Heart right ventricle (tissue), 16 donors: ENCODE results near the gene IFT172. TPM values are rescaled to one million over a fixed set of nuclear protein-coding genes. Genes with fewer than 3 reads are reported as not detected.

Source experiments
- ATAC-seq, 8 donors: fragments of 200-7000 bp; cut with Tn5 transposase; one replicate each; pipeline ENCODE4 v1.9.1; 2020; ENCODE audit warnings: mild to moderate bottlenecking in 8 of 8, moderate library complexity in 8 of 8, moderate number of reproducible peaks in 1 of 8
- DNase-seq, 2 donors: peaks; one replicate each; pipeline ENCODE4 v3.0.0-alpha.2; 2020
- H3K27ac ChIP-seq, 10 donors: fragments of 200-600 bp; sonication (generic) in 2 of 10; one replicate each; pipeline versions ENCODE4 v1.5.0 to v1.8.0; 2020 to 2022; ENCODE audit warnings: mild to moderate bottlenecking in 3 of 10
- H3K27me3 ChIP-seq, 7 donors: fragments of 200-600 bp; one replicate each; pipeline ENCODE4 v1.8.0; 2021 to 2022; ENCODE audit warnings: mild to moderate bottlenecking in 2 of 7
- H3K36me3 ChIP-seq, 9 donors: fragments of 200-600 bp; sonication (generic) in 1 of 9; one replicate each; pipeline versions ENCODE4 v1.5.0 to v1.8.0; 2020 to 2022; ENCODE audit warnings: mild to moderate bottlenecking in 2 of 9
- H3K4me1 ChIP-seq, 9 donors: fragments of 200-600 bp; sonication (generic) in 1 of 9; one replicate each; pipeline versions ENCODE4 v1.5.0 to v1.8.0; 2020 to 2022; ENCODE audit warnings: mild to moderate bottlenecking in 4 of 9
- H3K4me3 ChIP-seq, 10 donors: fragments of 200-600 bp; sonication (generic) in 2 of 10; one replicate each; pipeline versions ENCODE4 v1.5.0 to v1.8.0; 2020 to 2022; ENCODE audit warnings: mild to moderate bottlenecking in 7 of 10, moderate library complexity in 2 of 10
- H3K9me3 ChIP-seq, 11 donors: fragments of 200-600 bp in 10 of 11; sonication (generic) in 2 of 11; one replicate each; pipeline versions ENCODE4 v1.5.0 to v1.8.0; 2013 to 2022; ENCODE audit warnings: mild to moderate bottlenecking in 2 of 11, control low read depth in 1 of 11, moderate library complexity in 1 of 11
- CTCF ChIP-seq, 9 donors: fragments of 200-600 bp; sonication (generic) in 2 of 9; IDR thresholded peaks; one replicate each; pipeline versions ENCODE4 v1.5.0 to v1.8.0; 2021 to 2022; ENCODE audit warnings: antibody characterized with exemption in 9 of 9, mild to moderate bottlenecking in 5 of 9, moderate library complexity in 1 of 9
- WGBS, 2 donors: extraction: QIAGEN DNeasy Blood & Tissue Kit; methylation state at CpG; one replicate each; pipeline ENCODE4 v1.1.7; 2013; ENCODE audit warnings: inconsistent platforms in 1 of 2; 5-methylcytosine and 5-hydroxymethylcytosine counted together
- intact Hi-C, 10 donors: fragments of 100-400 bp; cut with DNase I; formaldehyde crosslinking; loops; one replicate each; pipeline versions ENCODE4 v1.11.1 to v1.14.2; 2022
- polyA plus RNA-seq, 2 donors: library from polyadenylated mRNA; stranded (reverse); fragments of 200-250 nt; gene quantifications; one replicate each; pipeline ENCODE4 v1.2.3, GENCODE V29; 2013
- total RNA-seq, 10 donors: library from RNA; stranded (reverse); fragmentation: NEBNext Ultra II Directional in 3 of 10; extraction: Animal tissue kit (Norgen Biotek cat#: 25700) in 3 of 10; gene quantifications; one replicate each; pipeline versions ENCODE4 v1.2.1 to v1.2.4, GENCODE V29; 2021 to 2023
- donor health status: Arrhythmogenic right ventricular cardiomyopathy.
- donor health status: ischemic (EF 13 %, LVEDD 7.1; RV severe dilation, severe dysfunction).
- donor health status: healthy with polysubstance abuse.
- donor health status: DM: no; HTN: yes; CAD: no.
- donor health status: DM: no; HTN: no; CAD: no.
- donor health status: ischemic (EF 25% LVEDD 6.9; RV normal size, moderate dysfunction).
- donor health status: ischemic (EF 25% LVEDD 5.7; RV mildly dilated, moderate dysfunction).
- donor health status: healthy.
- donor health status: DM: yes; HTN: yes; CAD: no.
- donor health status: Ischemic cardiomyopathy.
- donor health status: ischemic (EF 35%, LVEDD 5.7; RV mildly dilated, moderate dysfunction).
- donor health status: nonischemic (EF 11% LVEDD 7.7; RV severe dilation, severe dysfunction).
- donor health status: DM: yes; HTN: yes; CAD: no.
- donor health status: PGD.
- donor health status: ischemic (EF 29% LVEDD 5.4; RV normal size, mild dysfunction).
- donor health status: nonischemic (EF 23%, LVEDD 6.1; RV moderate dilation, normal function).

IFT172 gene
- total and polyA plus RNA-seq, 12 donors: 11.1 to 65.7 (median 16.1) TPM

- ATAC-seq (no peak), DNase-seq (no peak)
- intact Hi-C loops: loop anchor here in 1 of 10 donors (10.0 kb wide), 1 partner anchor 224 kb away; the partner anchor contains the start of genes CCDC121 and GPN1
- H3K4me3 ChIP-seq: no peak overlapping the region
- H3K36me3 ChIP-seq: peaks cover 0 to 36% (median 0%) of the 10 kb centered on the region in 9 donors
- H3K27ac ChIP-seq: no peak overlapping the region
- no peaks in the 10 kb centered on the region for H3K9me3 ChIP-seq
- H3K4me1 ChIP-seq: peaks cover 0 to 8% (median 0%) of the 10 kb centered on the region in 9 donors
- no peaks in the 10 kb centered on the region for H3K27me3 ChIP-seq
- TF ChIP-seq CTCF (IDR thresholded peaks at IDR 0.05): no peak
- WGBS, 2 donors: 98 to 99% methylated on average over 2 of the region's 2 CpGs
Observed at GRCh38 chr2:27400348-27401135, 89.0 kb downstream of the IFT172 start.

GRCh38 chr2:27398962-27399361, 90.6 kb downstream of the IFT172 start:
- no peak for ATAC-seq
- DNase-seq: no peak
- H3K27me3 ChIP-seq: no peaks in the 10 kb centered on the region
- 93 to 96% methylated on average over 5 of the region's 5 CpGs for WGBS, 2 donors
- TF ChIP-seq CTCF (IDR thresholded peaks at IDR 0.05): no peak
- H3K4me1 ChIP-seq: peaks cover 0 to 8% (median 0%) of the 10 kb centered on the region in 9 donors
- H3K36me3 ChIP-seq: peaks cover 0 to 28% (median 0%) of the 10 kb centered on the region in 9 donors
- no peak overlapping the region for H3K4me3 ChIP-seq
- H3K27ac ChIP-seq: no peak overlapping the region
- intact Hi-C loops: no loop called here
- H3K9me3 ChIP-seq: no peaks in the 10 kb centered on the region

Other genes starting within 250 kb of the IFT172 start
- gene SLC30A3, start 226.7 kb downstream of the IFT172 start, total RNA-seq: 10 to 100 TPM in 7 of 10 donors, 1 to 10 TPM in 3; 6.0 to 35.8 (median 10.6) TPM
- 1 to 10 TPM; 4.3 to 7.4 TPM for gene SLC30A3, start 226.7 kb downstream of the IFT172 start, polyA plus RNA-seq
- 1 to 10 TPM in 9 of 10 donors, under 1 TPM in 1; 0.94 to 6.0 (median 1.6) TPM for gene DNAJC5G, start 214.3 kb downstream of the IFT172 start, total RNA-seq
- 1 to 10 TPM in 1 of 2 donors, under 1 TPM in 1; 0.19 to 3.7 TPM for gene DNAJC5G, start 214.3 kb downstream of the IFT172 start, polyA plus RNA-seq
- gene TRIM54, start 207.3 kb downstream of the IFT172 start, total RNA-seq: 100 to 1,000 TPM; 204 to 303 (median 249) TPM
- gene TRIM54, start 207.3 kb downstream of the IFT172 start, polyA plus RNA-seq: 100 to 1,000 TPM; 131 to 568 TPM
- 1 to 10 TPM in 5 of 10 donors, under 1 TPM in 4, not detected in 1; 0.51 to 2.0 (median 1.1) TPM for gene UCN, start 181.3 kb downstream of the IFT172 start, total RNA-seq
- 1 to 10 TPM; 3.3 to 4.1 TPM for gene UCN, start 181.3 kb downstream of the IFT172 start, polyA plus RNA-seq
- 10 to 100 TPM; 40.8 to 84.9 (median 66.6) TPM for gene MPV17, start 166.6 kb downstream of the IFT172 start, total RNA-seq
- gene MPV17, start 166.6 kb downstream of the IFT172 start, polyA plus RNA-seq: 100 to 1,000 TPM in 1 of 2 donors, 10 to 100 TPM in 1; 93.9 to 220 TPM
- 10 to 100 TPM; 21.8 to 30.3 (median 23.6) TPM for gene GTF3C2, start 133.0 kb downstream of the IFT172 start, total RNA-seq
- 10 to 100 TPM; 17.6 to 29.8 TPM for gene GTF3C2, start 133.0 kb downstream of the IFT172 start, polyA plus RNA-seq
- gene EIF2B4, start 119.4 kb downstream of the IFT172 start, total RNA-seq: 10 to 100 TPM; 26.4 to 47.9 (median 34.7) TPM
- 10 to 100 TPM; 60.4 to 70.7 TPM for gene EIF2B4, start 119.4 kb downstream of the IFT172 start, polyA plus RNA-seq
- 10 to 100 TPM; 54.5 to 82.5 (median 68.8) TPM for gene SNX17, start 119.1 kb downstream of the IFT172 start, total RNA-seq
- 10 to 100 TPM; 32.4 to 79.8 TPM for gene SNX17, start 119.1 kb downstream of the IFT172 start, polyA plus RNA-seq
- gene ZNF513, start 109.0 kb downstream of the IFT172 start, total RNA-seq: 10 to 100 TPM in 1 of 10 donors, 1 to 10 TPM in 9; 4.5 to 11.5 (median 6.8) TPM
- 10 to 100 TPM; 12.6 to 15.4 TPM for gene ZNF513, start 109.0 kb downstream of the IFT172 start, polyA plus RNA-seq
- 10 to 100 TPM; 28.4 to 46.1 (median 33.0) TPM for gene PPM1G, start 80.2 kb downstream of the IFT172 start, total RNA-seq
- gene PPM1G, start 80.2 kb downstream of the IFT172 start, polyA plus RNA-seq: 10 to 100 TPM; 34.7 to 72.6 TPM
- 10 to 100 TPM; 47.6 to 69.7 (median 59.2) TPM for gene NRBP1, start 61.1 kb downstream of the IFT172 start, total RNA-seq
- 10 to 100 TPM; 25.5 to 97.4 TPM for gene NRBP1, start 61.1 kb downstream of the IFT172 start, polyA plus RNA-seq
- under 1 TPM in 6 of 10 donors, not detected in 4; 0.37 to 0.85 (median 0.57) TPM for gene KRTCAP3, start 47.4 kb downstream of the IFT172 start, total RNA-seq
- under 1 TPM; 0.23 to 0.51 TPM for gene KRTCAP3, start 47.4 kb downstream of the IFT172 start, polyA plus RNA-seq
- gene FNDC4, start 5.5 kb upstream of the IFT172 start, total RNA-seq: 10 to 100 TPM in 1 of 10 donors, 1 to 10 TPM in 7, under 1 TPM in 2; 0.58 to 11.7 (median 1.7) TPM
- gene FNDC4, start 5.5 kb upstream of the IFT172 start, polyA plus RNA-seq: 10 to 100 TPM in 1 of 2 donors, 1 to 10 TPM in 1; 2.3 to 11.3 TPM
- gene GCKR, start 7.1 kb upstream of the IFT172 start, total RNA-seq: 1 to 10 TPM in 1 of 10 donors, under 1 TPM in 1, not detected in 8; 0.19 to 1.6 TPM
- gene GCKR, start 7.1 kb upstream of the IFT172 start, polyA plus RNA-seq: under 1 TPM; 0.88 to 0.91 TPM
- 10 to 100 TPM; 15.1 to 27.7 (median 20.3) TPM for gene ZNF512, start 93.3 kb upstream of the IFT172 start, total RNA-seq
- gene ZNF512, start 93.3 kb upstream of the IFT172 start, polyA plus RNA-seq: 10 to 100 TPM; 10.2 to 10.5 TPM
- gene CCDC121, start 139.3 kb upstream of the IFT172 start, total RNA-seq: 1 to 10 TPM; 4.1 to 7.6 (median 6.0) TPM
- gene CCDC121, start 139.3 kb upstream of the IFT172 start, polyA plus RNA-seq: 1 to 10 TPM; 2.1 TPM
- gene GPN1, start 139.3 kb upstream of the IFT172 start, total RNA-seq: 10 to 100 TPM; 17.1 to 23.8 (median 19.7) TPM
- 10 to 100 TPM in 1 of 2 donors, 1 to 10 TPM in 1; 6.5 to 25.6 TPM for gene GPN1, start 139.3 kb upstream of the IFT172 start, polyA plus RNA-seq
- 10 to 100 TPM; 22.0 to 32.2 (median 26.0) TPM for gene SUPT7L, start 173.9 kb upstream of the IFT172 start, total RNA-seq
- 10 to 100 TPM; 18.4 to 42.3 TPM for gene SUPT7L, start 173.9 kb upstream of the IFT172 start, polyA plus RNA-seq
- 10 to 100 TPM; 19.1 to 28.7 (median 22.5) TPM for gene SLC4A1AP, start 174.1 kb upstream of the IFT172 start, total RNA-seq
- 10 to 100 TPM; 11.0 to 20.8 TPM for gene SLC4A1AP, start 174.1 kb upstream of the IFT172 start, polyA plus RNA-seq